Measurements from ENCODE around the gene UBE2O. TPM values are rescaled to one million over a fixed set of nuclear protein-coding genes. Genes with fewer than 3 reads are reported as not detected.

UBE2O gene
- total RNA-seq, 3 donors from 2014 or later (not counting 1 experiment from before 2014, with no cell fraction given), result 34.9 to 40.2 (median 37.7) TPM

DNA sequence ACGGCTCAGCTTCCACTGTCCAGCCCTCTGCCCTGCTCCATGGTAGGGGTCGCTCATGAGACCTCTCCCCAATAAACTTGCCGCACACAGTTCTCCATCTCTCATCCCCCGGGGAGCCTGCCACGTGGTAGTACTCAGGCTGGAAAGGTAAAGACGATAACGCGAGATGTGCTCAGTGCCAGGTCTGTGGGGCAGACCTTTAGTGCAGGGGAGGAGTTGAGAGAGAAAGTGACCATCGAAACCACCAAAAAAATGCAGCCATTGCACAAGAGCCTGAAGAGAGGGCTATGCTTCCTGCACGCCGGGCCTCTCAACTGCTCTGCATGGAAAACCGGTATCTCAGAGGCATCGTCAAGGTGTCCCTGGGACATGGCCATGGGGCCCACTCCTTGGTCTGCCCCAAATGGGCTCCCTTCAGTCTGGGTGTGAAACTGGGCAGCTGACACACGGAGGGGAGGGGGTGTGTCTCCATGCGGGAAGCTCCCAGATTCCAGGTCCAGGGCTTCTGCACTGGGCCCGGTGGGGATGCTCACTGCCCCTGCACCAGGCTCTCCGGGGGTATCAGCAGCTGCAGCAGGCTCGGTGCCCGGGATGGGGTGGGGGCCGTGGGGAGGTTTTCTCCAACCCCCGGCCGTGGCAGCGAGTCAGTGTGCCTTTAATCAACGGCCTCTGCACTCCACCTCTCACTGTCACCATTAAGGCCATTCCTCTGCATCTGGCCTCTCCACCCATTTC lies 9.8 kb upstream of the UBE2O start:
- Histone ChIP-seq H3K4me1 (ENCODE audit: control insufficient read depth, insufficient read depth, low read length) (peaks cover 13% of the 10 kb centered on the region), H3K9me3 (ENCODE audit: control insufficient read depth, insufficient read depth, low read length) (no peaks in the 10 kb centered on the region), H3K36me3 (ENCODE audit: control insufficient read depth, insufficient read depth, low read length) (no peaks in the 10 kb centered on the region), H3K27me3 (ENCODE audit: control insufficient read depth, insufficient read depth, low read length) (no peaks in the 10 kb centered on the region), H3K4me3 (ENCODE audit: low read length) (no peak overlapping the region), H3K27ac (ENCODE audit: low read length) (no peak overlapping the region)
- H3K27ac Mint-ChIP-seq, result no peak overlapping the region
- DNase-seq, result no peak
- WGBS (ENCODE audit: insufficient coverage), result 90% methylated on average over 24 of the region's 24 CpGs
- no peak overlapping the region for H3K4me3 Mint-ChIP-seq
- TF ChIP-seq, protein P1, sequence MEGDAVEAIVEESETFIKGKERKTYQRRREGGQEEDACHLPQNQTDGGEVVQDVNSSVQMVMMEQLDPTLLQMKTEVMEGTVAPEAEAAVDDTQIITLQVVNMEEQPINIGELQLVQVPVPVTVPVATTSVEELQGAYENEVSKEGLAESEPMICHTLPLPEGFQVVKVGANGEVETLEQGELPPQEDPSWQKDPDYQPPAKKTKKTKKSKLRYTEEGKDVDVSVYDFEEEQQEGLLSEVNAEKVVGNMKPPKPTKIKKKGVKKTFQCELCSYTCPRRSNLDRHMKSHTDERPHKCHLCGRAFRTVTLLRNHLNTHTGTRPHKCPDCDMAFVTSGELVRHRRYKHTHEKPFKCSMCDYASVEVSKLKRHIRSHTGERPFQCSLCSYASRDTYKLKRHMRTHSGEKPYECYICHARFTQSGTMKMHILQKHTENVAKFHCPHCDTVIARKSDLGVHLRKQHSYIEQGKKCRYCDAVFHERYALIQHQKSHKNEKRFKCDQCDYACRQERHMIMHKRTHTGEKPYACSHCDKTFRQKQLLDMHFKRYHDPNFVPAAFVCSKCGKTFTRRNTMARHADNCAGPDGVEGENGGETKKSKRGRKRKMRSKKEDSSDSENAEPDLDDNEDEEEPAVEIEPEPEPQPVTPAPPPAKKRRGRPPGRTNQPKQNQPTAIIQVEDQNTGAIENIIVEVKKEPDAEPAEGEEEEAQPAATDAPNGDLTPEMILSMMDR (IDR thresholded peaks at IDR 0.05), result no peak
- no peaks in the 10 kb centered on the region for H3K9me3 Mint-ChIP-seq
- ATAC-seq, result no peak
- intact Hi-C loops (cut with micrococcal nuclease), result no loop called here
- no peaks in the 10 kb centered on the region for H3K36me3 Mint-ChIP-seq
- peaks cover 0 to 5% of the 10 kb centered on the region in 2 donors for H3K27me3 Mint-ChIP-seq (ENCODE audit: low read depth in 2 of 2)
- H3K4me1 Mint-ChIP-seq, result peaks cover 0 to 8% of the 10 kb centered on the region in 2 donors

DNA sequence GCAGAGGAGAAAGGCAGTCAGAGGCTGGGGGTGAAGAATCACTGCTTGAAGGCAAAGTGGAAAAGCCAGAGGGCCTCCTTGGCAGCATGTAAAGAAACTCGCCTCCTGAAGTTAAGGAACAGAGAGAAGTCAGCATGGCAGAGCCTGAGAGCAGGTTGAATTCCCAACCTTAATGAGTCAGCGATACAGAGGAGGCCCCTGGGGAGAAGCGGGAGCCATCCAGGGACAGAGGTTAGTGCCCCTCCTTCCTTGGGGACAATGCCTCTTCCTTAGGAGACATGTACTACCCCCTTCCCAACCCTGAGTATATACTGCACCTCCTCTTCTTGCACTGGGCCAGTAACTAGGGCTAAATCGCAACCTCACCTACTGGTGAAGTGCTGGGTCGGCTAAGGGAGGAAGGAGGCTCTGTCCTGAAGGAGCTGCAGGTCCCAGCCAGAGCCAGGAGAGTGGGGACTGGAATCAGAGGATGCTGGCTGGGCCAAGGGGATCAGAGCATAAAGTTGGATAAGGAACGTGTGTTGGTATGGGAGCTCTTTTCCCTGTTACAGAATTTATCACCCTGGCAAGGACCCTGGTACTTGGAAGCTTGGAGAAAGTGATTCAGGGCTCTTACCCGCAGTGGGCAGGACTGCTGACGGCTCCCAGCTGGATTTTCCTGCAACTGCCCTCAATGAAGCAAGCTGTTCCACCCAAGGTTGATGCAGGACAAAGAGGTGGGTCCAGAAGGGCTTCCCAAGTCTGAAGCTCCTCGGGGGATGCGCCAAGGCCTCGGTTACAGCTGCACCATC lies 9.0 kb upstream of the UBE2O start:
- Histone ChIP-seq H3K36me3 (ENCODE audit: control insufficient read depth, insufficient read depth, low read length) (no peaks in the 10 kb centered on the region), H3K27ac (ENCODE audit: low read length) (no peak overlapping the region), H3K4me3 (ENCODE audit: low read length) (no peak overlapping the region), H3K4me1 (ENCODE audit: control insufficient read depth, insufficient read depth, low read length) (peaks cover 13% of the 10 kb centered on the region), H3K9me3 (ENCODE audit: control insufficient read depth, insufficient read depth, low read length) (no peaks in the 10 kb centered on the region), H3K27me3 (ENCODE audit: control insufficient read depth, insufficient read depth, low read length) (no peaks in the 10 kb centered on the region)
- Mint-ChIP-seq H3K9me3 (no peaks in the 10 kb centered on the region), H3K27me3 (ENCODE audit: low read depth in 2 of 2) (peaks cover 0 to 5% of the 10 kb centered on the region in 2 donors), H3K27ac (no peak overlapping the region), H3K4me1 (peaks cover 0 to 8% of the 10 kb centered on the region in 2 donors), H3K36me3 (no peaks in the 10 kb centered on the region), H3K4me3 (no peak overlapping the region)
- intact Hi-C loops (cut with micrococcal nuclease), result no loop called here
- 85% methylated on average over 11 of the region's 11 CpGs for WGBS (ENCODE audit: insufficient coverage)
- no peak for ATAC-seq
- DNase-seq, result no peak
- TF ChIP-seq, protein P1 (IDR thresholded peaks at IDR 0.05), result no peak

DNA sequence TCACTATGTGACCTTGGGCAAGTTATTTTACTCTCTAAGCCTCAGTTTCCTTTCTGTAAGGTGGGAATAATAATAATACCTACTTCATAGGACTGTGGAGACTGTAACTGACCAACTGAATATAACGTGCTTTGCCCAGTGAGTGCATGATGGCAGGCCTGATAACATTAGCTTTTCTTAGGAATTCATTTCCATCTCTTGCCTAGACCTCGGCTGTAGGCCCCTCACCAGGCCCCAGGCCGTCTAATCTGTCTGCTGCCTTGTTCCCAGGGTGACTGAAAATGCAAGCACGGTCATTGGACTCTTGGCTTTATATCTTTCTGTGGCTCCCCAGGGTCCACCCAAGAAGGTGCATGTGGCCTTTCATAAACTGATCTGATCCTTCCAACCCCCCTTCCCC lies 6.7 kb upstream of the UBE2O start:
- WGBS (ENCODE audit: insufficient coverage), result 83% methylated on average over 4 of the region's 4 CpGs
- DNase-seq (no peak), ATAC-seq (no peak)
- Histone ChIP-seq H3K27ac (ENCODE audit: low read length) (no peak overlapping the region), H3K36me3 (ENCODE audit: control insufficient read depth, insufficient read depth, low read length) (no peaks in the 10 kb centered on the region), H3K27me3 (ENCODE audit: control insufficient read depth, insufficient read depth, low read length) (no peaks in the 10 kb centered on the region), H3K4me1 (ENCODE audit: control insufficient read depth, insufficient read depth, low read length) (no peaks in the 10 kb centered on the region), H3K9me3 (ENCODE audit: control insufficient read depth, insufficient read depth, low read length) (no peaks in the 10 kb centered on the region), H3K4me3 (ENCODE audit: low read length) (no peak overlapping the region)
- H3K27ac Mint-ChIP-seq, result no peak overlapping the region
- H3K9me3 Mint-ChIP-seq, result no peaks in the 10 kb centered on the region
- no peaks in the 10 kb centered on the region for H3K4me1 Mint-ChIP-seq
- no peak overlapping the region for H3K4me3 Mint-ChIP-seq
- intact Hi-C loops (cut with micrococcal nuclease), result no loop called here
- TF ChIP-seq, protein P1 (IDR thresholded peaks at IDR 0.05), result no peak
- H3K36me3 Mint-ChIP-seq, result no peaks in the 10 kb centered on the region
- H3K27me3 Mint-ChIP-seq (ENCODE audit: low read depth in 2 of 2), result peaks cover 0 to 5% of the 10 kb centered on the region in 2 donors

Measured in natural killer cell (primary cell).